Left kidney (tissue), 8 donors: ENCODE data around the gene ADGRG6. TPM values are rescaled to one million over a fixed set of nuclear protein-coding genes. Genes with fewer than 3 reads are reported as not detected.
"Not testable (repeated sequence)": the region's sequence is repeated elsewhere in the genome, so short reads cannot be mapped to it uniquely, and the experiment has no call there.

ENCODE experiments used
- DNase-seq: peaks from one replicate; pipeline ENCODE4 v3.0.0-alpha.2; 2013
- long read RNA-seq, 8 donors: transcript quantifications; one replicate each; lab custom pipeline, GENCODE V29; 2026
- polyA plus RNA-seq: library from polyadenylated mRNA; unstranded; fragments of 120-200 nt; gene quantifications from one replicate; pipeline ENCODE4 v1.2.1, GENCODE V29; 2013; ENCODE audit not compliant: insufficient read length

The ADGRG6 gene
- polyA plus RNA-seq, result 35.6 TPM
- long read RNA-seq, donor 1, partial matches to known transcripts, result 0 of 1 reads
- long read RNA-seq, donor 1, other reads (novel, unspliced or antisense), result 0 of 1 reads
- long read RNA-seq, donor 2, full-length matches to known transcripts, result 5 of 10 reads
- long read RNA-seq, donor 2, partial matches to known transcripts, result 5 of 10 reads
- long read RNA-seq, donor 2, other reads (novel, unspliced or antisense), result 0 of 10 reads
- long read RNA-seq, donor 3, full-length matches to known transcripts, result 3 of 3 reads
- long read RNA-seq, donor 3, partial matches to known transcripts, result 0 of 3 reads
- long read RNA-seq, donor 3, other reads (novel, unspliced or antisense), result 0 of 3 reads
- long read RNA-seq, donor 4, result 0 reads
- long read RNA-seq, donor 5, partial matches to known transcripts, result 7 of 8 reads
- long read RNA-seq, donor 5, other reads (novel, unspliced or antisense), result 0 of 8 reads
- long read RNA-seq, donor 6, result 0 reads
- long read RNA-seq, donor 7, result 0 reads
- long read RNA-seq, donor 8, result 0 reads

- peak; percentile 30 for DNase-seq
Observed at GRCh38 chr6:142301651-142302391, at the start of gene ADGRG6. TSS of gene ADGRG6 (plus strand) at chr6:142302007. CDS start at chr6:142302330, 323 bp downstream.

GRCh38 chr6:142254513-142254912 lies 47.3 kb upstream of the ADGRG6 start:
- DNase-seq, result no peak

- no peak for DNase-seq
Observed at GRCh38 chr6:142255785-142256184, 46.0 kb upstream of the ADGRG6 start.

GRCh38 chr6:142258305-142258704 lies 43.5 kb upstream of the ADGRG6 start:
- no peak for DNase-seq

GRCh38 chr6:142258757-142259156 lies 43.0 kb upstream of the ADGRG6 start:
- DNase-seq, result no peak

- no peak for DNase-seq
Observed at GRCh38 chr6:142260748-142261147, 41.1 kb upstream of the ADGRG6 start.

GRCh38 chr6:142262231-142262630 lies 39.6 kb upstream of the ADGRG6 start:
- no peak for DNase-seq

- DNase-seq, result no peak
Observed at GRCh38 chr6:142265476-142265875, 36.3 kb upstream of the ADGRG6 start.

- DNase-seq, result no peak
Observed at GRCh38 chr6:142266060-142266459, 35.7 kb upstream of the ADGRG6 start.

- no peak for DNase-seq
Observed at GRCh38 chr6:142271476-142271875, 30.3 kb upstream of the ADGRG6 start.

GRCh38 chr6:142274656-142275055 lies 27.2 kb upstream of the ADGRG6 start:
- no peak for DNase-seq

- peak; percentile 10 for DNase-seq
Observed at GRCh38 chr6:142275236-142276006, 26.4 kb upstream of the ADGRG6 start.

GRCh38 chr6:142276256-142276655 lies 25.6 kb upstream of the ADGRG6 start:
- DNase-seq, result no peak

- no peak for DNase-seq
Observed at GRCh38 chr6:142279350-142280180, 22.2 kb upstream of the ADGRG6 start.

- DNase-seq, result no peak
Observed at GRCh38 chr6:142280265-142280664, 21.5 kb upstream of the ADGRG6 start.

- no peak for DNase-seq
Observed at GRCh38 chr6:142280927-142281326, 20.9 kb upstream of the ADGRG6 start.

- not testable (repeated sequence) for DNase-seq
Observed at GRCh38 chr6:142283138-142283537, 18.7 kb upstream of the ADGRG6 start.

GRCh38 chr6:142284419-142284818 lies 17.4 kb upstream of the ADGRG6 start:
- DNase-seq, result no peak

- no peak for DNase-seq
Observed at GRCh38 chr6:142285235-142286087, 16.3 kb upstream of the ADGRG6 start.

GRCh38 chr6:142286088-142286409 lies 15.8 kb upstream of the ADGRG6 start:
- no peak for DNase-seq

- no peak for DNase-seq
Observed at GRCh38 chr6:142289687-142290086, 12.1 kb upstream of the ADGRG6 start.
